Measurements from ENCODE around the gene CA9. TPM values are rescaled to one million over a fixed set of nuclear protein-coding genes. Genes with fewer than 3 reads are reported as not detected.

CA9 gene
- total RNA-seq, 3 donors from 2014 or later (not counting 1 experiment from before 2014, with no cell fraction given) = not detected

- intact Hi-C loops (cut with micrococcal nuclease) = no loop called here
- Mint-ChIP-seq H3K9me3 (no peaks in the 10 kb centered on the region), H3K36me3 (peaks cover 6% of the 10 kb centered on the region), H3K27me3 (ENCODE audit: low read depth in 2 of 2) (peaks cover 3 to 8% of the 10 kb centered on the region in 2 donors), H3K4me3 (no peak overlapping the region), H3K4me1 (peaks cover 37 to 41% of the 10 kb centered on the region in 2 donors), H3K27ac (peak overlapping the region in 1 of 2 donors; percentile 26)
- Histone ChIP-seq H3K4me3 (ENCODE audit: low read length) (no peak overlapping the region), H3K9me3 (ENCODE audit: control insufficient read depth, insufficient read depth, low read length) (no peaks in the 10 kb centered on the region), H3K27me3 (ENCODE audit: control insufficient read depth, insufficient read depth, low read length) (no peaks in the 10 kb centered on the region), H3K36me3 (ENCODE audit: control insufficient read depth, insufficient read depth, low read length) (no peaks in the 10 kb centered on the region), H3K27ac (ENCODE audit: low read length) (no peak overlapping the region), H3K4me1 (ENCODE audit: control insufficient read depth, insufficient read depth, low read length) (peaks cover 54% of the 10 kb centered on the region)
- no peak for DNase-seq
- WGBS (ENCODE audit: insufficient coverage) = 100% methylated on average over 1 of the region's 2 CpGs
- TF ChIP-seq CTCF (IDR thresholded peaks at IDR 0.05) = no peak
- ATAC-seq = no peak
These were observed 20.1 kb upstream of the CA9 start for GRCh38 chr9:35653611-35654010.

GRCh38 chr9:35656348-35656747 is 17.4 kb upstream of the CA9 start:
- Mint-ChIP-seq H3K9me3 (no peaks in the 10 kb centered on the region), H3K4me1 (peaks cover 44 to 55% of the 10 kb centered on the region in 2 donors), H3K36me3 (peaks cover 6% of the 10 kb centered on the region), H3K27me3 (ENCODE audit: low read depth in 2 of 2) (peaks cover 3 to 8% of the 10 kb centered on the region in 2 donors), H3K4me3 (peak overlapping the region; percentile 97), H3K27ac (peak overlapping the region; percentile 95 to 100)
- Histone ChIP-seq H3K36me3 (ENCODE audit: control insufficient read depth, insufficient read depth, low read length) (peaks cover 13% of the 10 kb centered on the region), H3K27ac (ENCODE audit: low read length) (peak overlapping the region; percentile 99), H3K4me1 (ENCODE audit: control insufficient read depth, insufficient read depth, low read length) (peaks cover 53% of the 10 kb centered on the region), H3K4me3 (ENCODE audit: low read length) (no peak overlapping the region), H3K9me3 (ENCODE audit: control insufficient read depth, insufficient read depth, low read length) (no peaks in the 10 kb centered on the region), H3K27me3 (ENCODE audit: control insufficient read depth, insufficient read depth, low read length) (no peaks in the 10 kb centered on the region)
- DNase-seq = peak in 1 of 2 donors; percentile 45
- no peak for ATAC-seq
- intact Hi-C loops (cut with micrococcal nuclease) = no loop called here
- 49% methylated on average over 17 of the region's 17 CpGs for whole genome bisulfite sequencing (ENCODE audit: insufficient coverage)
- TF ChIP-seq CTCF (IDR thresholded peaks at IDR 0.05) = no peak

GRCh38 chr9:35656831-35657545 is 16.7 kb upstream of the CA9 start:
- Histone ChIP-seq H3K4me1 (ENCODE audit: control insufficient read depth, insufficient read depth, low read length) (peaks cover 57% of the 10 kb centered on the region), H3K4me3 (ENCODE audit: low read length) (peak overlapping the region; percentile 82), H3K27me3 (ENCODE audit: control insufficient read depth, insufficient read depth, low read length) (no peaks in the 10 kb centered on the region), H3K36me3 (ENCODE audit: control insufficient read depth, insufficient read depth, low read length) (peaks cover 13% of the 10 kb centered on the region), H3K9me3 (ENCODE audit: control insufficient read depth, insufficient read depth, low read length) (no peaks in the 10 kb centered on the region), H3K27ac (ENCODE audit: low read length) (peak overlapping the region; percentile 99)
- peaks cover 49 to 60% of the 10 kb centered on the region in 2 donors for H3K4me1 Mint-ChIP-seq
- no peak for TF ChIP-seq CTCF (IDR thresholded peaks at IDR 0.05)
- WGBS (ENCODE audit: insufficient coverage) = 45% methylated on average over 22 of the region's 25 CpGs
- DNase-seq = peak in 1 of 2 donors; percentile 46
- no peak for ATAC-seq
- peaks cover 3 to 8% of the 10 kb centered on the region in 2 donors for H3K27me3 Mint-ChIP-seq (ENCODE audit: low read depth in 2 of 2)
- intact Hi-C loops (cut with micrococcal nuclease) = loop anchor here (1.0 kb wide), 1 partner anchor 10 kb away; no protein-coding TSS in a partner anchor
- H3K36me3 Mint-ChIP-seq = peaks cover 6% of the 10 kb centered on the region
- H3K9me3 Mint-ChIP-seq = no peaks in the 10 kb centered on the region
- peak overlapping the region; percentile 95 to 100 for H3K27ac Mint-ChIP-seq
- peak overlapping the region; percentile 97 for H3K4me3 Mint-ChIP-seq
